Activated CD4-positive, alpha-beta T cell treated with anti-CD3 and anti-CD28 coated beads for 36 hours (primary cell): ENCODE data around the gene SPIN4. TPM values are rescaled to one million over a fixed set of nuclear protein-coding genes. Genes with fewer than 3 reads are reported as not detected.
A peak's percentile ranks its signal among the peaks of the same experiment; 100 is the strongest.

Experiments used
- ATAC-seq: fragments of 200-7000 bp; cut with Tn5 transposase; one replicate; pipeline ENCODE4 v1.10.0; 2021; ENCODE audit warnings: mild to moderate bottlenecking, moderate library complexity
- CTCF ChIA-PET: fragments of 350-600 bp; sonication (Branson Sonifier 250); formaldehyde crosslinking; loops from one replicate; lab custom pipeline; 2021; ENCODE audit warnings: antibody characterized with exemption; lab: Charles Lee
- POLR2A ChIA-PET: fragments of 350-600 bp; sonication (Branson Sonifier 250); formaldehyde crosslinking; loops from one replicate; lab custom pipeline; 2021; ENCODE audit warnings: antibody characterized with exemption, inconsistent platforms; lab: Charles Lee
- DNase-seq: peaks from one replicate; pipeline ENCODE4 v3.0.0-alpha.2; 2020
- H3K27ac Mint-ChIP-seq: one replicate; pipeline ENCODE4 v1.8.0; 2021; ENCODE audit warnings: mixed read lengths
- H3K27me3 Mint-ChIP-seq: one replicate; pipeline ENCODE4 v1.8.0; 2021; ENCODE audit warnings: mixed read lengths
- H3K36me3 Mint-ChIP-seq: one replicate; pipeline ENCODE4 v1.8.0; 2021; ENCODE audit warnings: low read depth, mixed read lengths
- H3K4me1 Mint-ChIP-seq: one replicate; pipeline ENCODE4 v1.8.0; 2021; ENCODE audit warnings: mixed read lengths
- H3K4me3 Mint-ChIP-seq: one replicate; pipeline ENCODE4 v1.8.0; 2021; ENCODE audit warnings: mild to moderate bottlenecking, moderate library complexity, mixed read lengths
- H3K9me3 Mint-ChIP-seq: one replicate; pipeline ENCODE4 v1.8.0; 2021; ENCODE audit warnings: low read depth, mixed read lengths
- intact Hi-C, 2 experiments: fragments of 100-400 bp; cut with DNase I in 1 of 2; cut with micrococcal nuclease in 1 of 2; formaldehyde crosslinking; loops; one replicate each; pipeline versions ENCODE4 v1.14.2 to v1.15.1; 2022 to 2024; cut with DNase I, micrococcal nuclease
- total RNA-seq, 2 experiments: library from RNA; stranded (reverse); gene quantifications; one replicate each; pipeline ENCODE4 v1.2.3, GENCODE V29; 2021

The SPIN4 gene
- total RNA-seq, 2 experiments from 2014 or later = 3.3 TPM

DNA sequence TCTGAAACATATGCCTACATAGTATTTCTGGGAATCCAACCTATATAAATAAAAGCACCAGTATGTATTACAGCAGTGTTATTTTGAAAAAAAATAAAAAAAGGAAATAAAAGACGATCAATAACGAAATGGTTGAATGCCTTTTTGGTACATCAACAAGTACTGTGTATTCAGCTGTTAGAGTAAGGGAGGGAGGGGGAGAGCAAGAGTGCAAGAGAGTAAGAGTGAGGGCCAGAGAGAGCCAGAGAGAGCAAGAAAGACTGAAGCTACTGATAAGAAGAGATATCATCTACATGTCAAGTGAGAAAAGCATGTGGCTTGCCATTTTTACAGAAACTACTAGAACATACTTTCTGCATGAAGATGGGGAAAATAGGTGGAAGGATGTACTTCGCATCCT lies 1.8 kb downstream of the SPIN4 start:
- H3K36me3 Mint-ChIP-seq = peaks cover 5% of the 10 kb centered on the region
- ChIA-PET CTCF (no interaction called here), POLR2A (no interaction called here)
- peak overlapping the region; percentile 83 for H3K4me3 Mint-ChIP-seq
- H3K27ac Mint-ChIP-seq = no peak overlapping the region
- intact Hi-C loops = no loop called here
- H3K9me3 Mint-ChIP-seq = no peaks in the 10 kb centered on the region
- DNase-seq (no peak), ATAC-seq (no peak)
- H3K4me1 Mint-ChIP-seq = peaks cover 14% of the 10 kb centered on the region
- H3K27me3 Mint-ChIP-seq = no peaks in the 10 kb centered on the region

DNA sequence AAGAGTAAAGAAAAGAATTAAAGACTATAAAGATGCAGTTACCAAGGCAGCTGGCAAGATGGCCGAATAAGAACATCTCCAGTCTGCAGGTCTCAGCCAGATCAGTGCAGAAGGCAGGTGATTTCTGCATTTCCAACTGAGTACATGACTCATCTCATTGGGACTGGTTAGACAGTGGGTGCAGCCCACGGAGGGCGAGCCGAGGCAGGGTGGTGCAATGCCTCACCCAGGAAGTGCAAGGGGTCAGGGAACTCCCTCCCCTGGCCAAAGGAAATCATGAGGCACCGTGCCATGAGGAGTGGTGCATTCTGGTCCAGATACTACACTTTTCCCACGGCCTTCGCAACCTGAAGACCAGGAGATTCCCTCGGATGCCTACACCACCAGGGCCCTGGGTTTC lies 20.5 kb downstream of the SPIN4 start:
- intact Hi-C loops = no loop called here
- no peaks in the 10 kb centered on the region for H3K36me3 Mint-ChIP-seq
- no peaks in the 10 kb centered on the region for H3K27me3 Mint-ChIP-seq
- DNase-seq (peak; percentile 37), ATAC-seq (no peak)
- H3K4me1 Mint-ChIP-seq = peaks cover 4% of the 10 kb centered on the region
- no peak overlapping the region for H3K27ac Mint-ChIP-seq
- ChIA-PET CTCF (no interaction called here), POLR2A (no interaction called here)
- no peak overlapping the region for H3K4me3 Mint-ChIP-seq
- no peaks in the 10 kb centered on the region for H3K9me3 Mint-ChIP-seq

DNA sequence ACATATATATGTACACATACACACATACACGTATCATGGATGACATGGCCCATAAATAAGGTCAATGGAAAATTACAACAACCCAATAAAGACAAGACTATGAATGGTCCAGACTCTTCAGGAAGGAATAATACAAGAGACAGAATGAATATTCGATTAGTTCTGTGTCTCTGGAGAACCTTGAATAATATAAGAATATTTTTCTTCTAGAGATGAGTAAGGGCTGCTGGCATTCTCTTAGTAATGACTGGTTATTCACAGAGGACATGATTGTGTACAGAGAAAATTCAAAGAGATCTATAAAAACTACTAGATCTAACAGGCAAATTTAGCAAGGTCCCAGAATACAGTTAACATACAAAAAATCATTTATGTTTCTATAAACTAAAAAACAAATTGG lies 23.3 kb downstream of the SPIN4 start:
- ChIA-PET CTCF (no interaction called here), POLR2A (no interaction called here)
- ATAC-seq (no peak), DNase-seq (no peak)
- H3K36me3 Mint-ChIP-seq = no peaks in the 10 kb centered on the region
- H3K4me1 Mint-ChIP-seq = peaks cover 4% of the 10 kb centered on the region
- no peaks in the 10 kb centered on the region for H3K9me3 Mint-ChIP-seq
- no peak overlapping the region for H3K27ac Mint-ChIP-seq
- no peaks in the 10 kb centered on the region for H3K27me3 Mint-ChIP-seq
- H3K4me3 Mint-ChIP-seq = no peak overlapping the region
- intact Hi-C loops = no loop called here

DNA sequence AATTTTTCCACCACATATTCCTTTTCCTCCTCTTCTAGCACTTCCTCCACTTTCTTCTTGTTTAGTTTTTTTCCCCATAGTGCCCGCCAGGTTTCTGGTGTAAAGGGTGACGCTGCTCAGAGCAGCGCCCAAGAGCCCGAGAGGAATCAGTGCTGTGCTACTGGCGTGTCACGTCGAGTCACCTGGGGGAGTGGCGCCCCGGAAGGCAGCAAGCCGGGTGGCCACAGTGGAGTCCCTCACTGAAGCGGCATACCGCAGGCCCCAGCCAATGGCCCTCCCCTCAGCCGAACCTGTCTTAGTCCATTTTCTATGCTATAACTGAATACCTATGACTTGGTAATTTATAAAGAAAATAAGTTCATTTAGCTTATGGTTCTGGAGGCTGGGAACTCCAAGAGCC lies 51.5 kb downstream of the SPIN4 start:
- Mint-ChIP-seq H3K27me3 (no peaks in the 10 kb centered on the region), H3K9me3 (peaks cover 7% of the 10 kb centered on the region), H3K4me1 (no peaks in the 10 kb centered on the region), H3K27ac (no peak overlapping the region), H3K36me3 (peaks cover 2% of the 10 kb centered on the region), H3K4me3 (no peak overlapping the region)
- DNase-seq = no peak
- intact Hi-C loops = no loop called here
- ChIA-PET POLR2A (no interaction called here), CTCF (no interaction called here)
- no peak for ATAC-seq
